Measurements from ENCODE around the gene ANO1. TPM values are rescaled to one million over a fixed set of nuclear protein-coding genes. Genes with fewer than 3 reads are reported as not detected.

The ANO1 gene
- total RNA-seq, 2 donors from 2014 or later = 34.6 to 43.9 TPM

DNA sequence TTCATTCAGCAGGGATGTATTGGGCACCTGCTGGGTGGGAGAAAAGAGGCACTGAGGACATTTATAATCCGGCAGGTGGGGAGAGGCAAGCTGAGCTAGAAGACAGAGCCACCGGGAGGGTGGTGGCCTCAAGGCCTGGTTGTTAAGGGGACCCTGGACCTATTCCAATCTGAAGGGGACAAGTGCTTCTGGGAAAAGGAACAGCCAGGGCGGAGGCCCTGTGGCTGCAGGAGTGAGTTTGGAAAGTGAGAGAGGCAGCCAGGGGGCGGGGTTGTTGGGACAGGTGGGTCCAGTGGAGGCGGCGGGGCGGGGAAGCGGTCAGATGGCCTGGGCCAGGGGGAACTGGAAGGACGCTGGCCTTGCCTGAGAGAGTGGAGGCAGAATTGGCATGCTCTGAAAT, 29.1 kb downstream of the ANO1 start:
- Histone ChIP-seq H3K4me1 (replicated peaks) (peaks cover 18% of the 10 kb centered on the region), H3K9me3 (no peaks in the 10 kb centered on the region), H3K4me3 (no peak overlapping the region), H3K27ac (peak overlapping the region in 1 of 2 donors; percentile 61), H3K36me3 (no peaks in the 10 kb centered on the region), H3K27me3 (replicated peaks; ENCODE audit: insufficient read depth) (no peaks in the 10 kb centered on the region)
- WGBS = 81% methylated on average over 9 of the region's 9 CpGs
- intact Hi-C loops (cut with DNase I) = no loop called here
- TF ChIP-seq, protein P1, sequence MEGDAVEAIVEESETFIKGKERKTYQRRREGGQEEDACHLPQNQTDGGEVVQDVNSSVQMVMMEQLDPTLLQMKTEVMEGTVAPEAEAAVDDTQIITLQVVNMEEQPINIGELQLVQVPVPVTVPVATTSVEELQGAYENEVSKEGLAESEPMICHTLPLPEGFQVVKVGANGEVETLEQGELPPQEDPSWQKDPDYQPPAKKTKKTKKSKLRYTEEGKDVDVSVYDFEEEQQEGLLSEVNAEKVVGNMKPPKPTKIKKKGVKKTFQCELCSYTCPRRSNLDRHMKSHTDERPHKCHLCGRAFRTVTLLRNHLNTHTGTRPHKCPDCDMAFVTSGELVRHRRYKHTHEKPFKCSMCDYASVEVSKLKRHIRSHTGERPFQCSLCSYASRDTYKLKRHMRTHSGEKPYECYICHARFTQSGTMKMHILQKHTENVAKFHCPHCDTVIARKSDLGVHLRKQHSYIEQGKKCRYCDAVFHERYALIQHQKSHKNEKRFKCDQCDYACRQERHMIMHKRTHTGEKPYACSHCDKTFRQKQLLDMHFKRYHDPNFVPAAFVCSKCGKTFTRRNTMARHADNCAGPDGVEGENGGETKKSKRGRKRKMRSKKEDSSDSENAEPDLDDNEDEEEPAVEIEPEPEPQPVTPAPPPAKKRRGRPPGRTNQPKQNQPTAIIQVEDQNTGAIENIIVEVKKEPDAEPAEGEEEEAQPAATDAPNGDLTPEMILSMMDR (IDR thresholded peaks at IDR 0.05) = no peak
- TF ChIP-seq POLR2A (IDR thresholded peaks at IDR 0.05) (no peak), POLR2AphosphoS5 (IDR thresholded peaks at IDR 0.05) (no peak)
- no peak for DNase-seq (ENCODE audit: low spot score)

DNA sequence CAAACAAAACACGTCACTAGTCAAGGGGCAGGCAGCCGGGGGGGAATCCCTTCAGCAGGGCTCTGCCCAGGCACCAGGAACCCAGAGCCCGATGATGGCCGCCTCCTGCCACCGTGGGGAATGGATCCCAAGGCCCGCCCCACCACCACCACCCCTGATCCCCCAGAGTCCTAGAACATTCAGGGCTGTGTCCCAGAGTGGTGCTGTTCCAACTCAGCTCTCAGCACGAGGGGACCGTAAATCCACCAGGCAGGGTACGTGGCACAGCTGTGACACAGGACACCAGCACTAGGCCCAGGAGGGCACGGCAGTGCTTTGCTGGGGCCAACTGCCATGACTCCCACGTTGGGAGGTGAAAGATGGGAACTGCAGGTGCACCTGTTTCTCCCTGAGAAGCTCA, 29.6 kb downstream of the ANO1 start:
- Histone ChIP-seq H3K36me3 (no peaks in the 10 kb centered on the region), H3K4me3 (no peak overlapping the region), H3K4me1 (replicated peaks) (peaks cover 18% of the 10 kb centered on the region), H3K27ac (peak overlapping the region in 1 of 2 donors; percentile 61), H3K9me3 (no peaks in the 10 kb centered on the region), H3K27me3 (replicated peaks; ENCODE audit: insufficient read depth) (no peaks in the 10 kb centered on the region)
- intact Hi-C loops (cut with DNase I) = no loop called here
- DNase-seq (ENCODE audit: low spot score) = no peak
- TF ChIP-seq POLR2AphosphoS5 (IDR thresholded peaks at IDR 0.05) (no peak), POLR2A (IDR thresholded peaks at IDR 0.05) (no peak)
- TF ChIP-seq, protein P1 (IDR thresholded peaks at IDR 0.05) = no peak
- WGBS = 66% methylated on average over 11 of the region's 11 CpGs

DNA sequence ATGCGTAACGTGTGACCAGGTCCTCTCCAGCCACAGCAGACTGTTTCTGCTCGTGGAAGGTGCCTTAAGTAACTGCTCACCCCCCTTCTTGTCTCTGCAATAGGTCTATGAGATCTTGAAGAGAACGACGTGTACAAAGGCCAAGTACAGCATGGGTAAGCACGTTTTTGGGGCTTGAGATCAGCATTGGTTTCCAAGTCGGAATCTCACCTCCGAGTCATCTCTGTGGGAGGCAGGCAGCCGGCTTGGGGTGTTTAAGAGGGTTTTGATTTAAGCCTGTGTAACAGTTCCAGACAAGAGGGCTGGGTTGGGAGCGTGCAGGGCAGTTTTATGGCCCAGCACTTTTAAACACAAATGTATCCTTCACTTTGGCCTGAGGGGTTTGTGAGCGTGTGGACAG, 30.1 kb downstream of the ANO1 start:
- intact Hi-C loops (cut with DNase I) = no loop called here
- TF ChIP-seq POLR2A (IDR thresholded peaks at IDR 0.05) (no peak), POLR2AphosphoS5 (IDR thresholded peaks at IDR 0.05) (peak; percentile 75)
- Histone ChIP-seq H3K9me3 (no peaks in the 10 kb centered on the region), H3K36me3 (no peaks in the 10 kb centered on the region), H3K27me3 (replicated peaks; ENCODE audit: insufficient read depth) (no peaks in the 10 kb centered on the region), H3K27ac (peak overlapping the region in 1 of 2 donors; percentile 61), H3K4me1 (replicated peaks) (peaks cover 16% of the 10 kb centered on the region), H3K4me3 (no peak overlapping the region)
- 45% methylated on average over 11 of the region's 11 CpGs for WGBS
- no peak for DNase-seq (ENCODE audit: low spot score)

DNA sequence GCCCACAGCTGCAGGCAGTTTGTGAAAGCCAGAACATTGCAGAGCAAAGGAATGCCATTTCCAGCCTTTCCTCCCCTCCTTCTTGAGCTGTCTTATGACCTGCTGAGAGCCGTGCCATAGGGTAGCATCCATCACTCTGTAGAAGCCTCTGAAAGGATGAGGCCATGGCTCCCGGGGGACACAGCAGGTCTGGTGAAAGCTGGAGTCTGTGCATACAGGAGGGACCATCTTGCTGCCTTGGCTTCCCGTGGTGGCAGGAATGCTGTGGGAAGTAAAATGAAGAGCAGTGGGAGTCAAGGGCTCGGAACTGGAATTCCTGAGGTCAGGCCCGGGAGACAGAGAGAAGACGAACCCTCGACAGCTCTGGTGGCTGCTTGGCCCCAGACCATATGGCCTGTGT, 30.9 kb downstream of the ANO1 start:
- Histone ChIP-seq H3K9me3 (no peaks in the 10 kb centered on the region), H3K36me3 (no peaks in the 10 kb centered on the region), H3K4me3 (no peak overlapping the region), H3K4me1 (replicated peaks) (peaks cover 11% of the 10 kb centered on the region), H3K27ac (no peak overlapping the region), H3K27me3 (replicated peaks; ENCODE audit: insufficient read depth) (no peaks in the 10 kb centered on the region)
- intact Hi-C loops (cut with DNase I) = no loop called here
- WGBS = 67% methylated on average over 7 of the region's 7 CpGs
- TF ChIP-seq POLR2AphosphoS5 (IDR thresholded peaks at IDR 0.05) (no peak), POLR2A (IDR thresholded peaks at IDR 0.05) (no peak)
- TF ChIP-seq, protein P1 (IDR thresholded peaks at IDR 0.05) = no peak
- no peak for DNase-seq (ENCODE audit: low spot score)

DNA sequence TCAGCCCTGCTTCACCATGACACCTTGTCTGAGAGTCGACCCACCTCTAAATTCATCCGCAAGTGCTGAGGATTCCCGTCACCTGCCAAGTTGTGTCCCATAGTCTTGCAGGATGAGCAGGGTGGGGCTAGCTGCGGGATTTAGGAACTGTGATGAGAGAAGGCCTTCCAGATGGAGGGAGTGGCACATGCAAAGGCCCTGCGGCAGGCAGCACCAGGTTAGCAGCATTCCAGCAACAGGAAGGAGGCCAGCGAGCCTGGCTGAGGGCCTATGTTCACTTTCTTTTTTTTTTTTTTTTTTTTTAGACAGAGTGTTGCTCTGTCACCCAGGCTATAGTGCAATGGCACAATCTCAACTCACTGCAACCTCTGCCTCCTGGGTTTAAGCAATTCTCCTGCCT, 31.8 kb downstream of the ANO1 start:
- TF ChIP-seq, protein P1 (IDR thresholded peaks at IDR 0.05) = no peak
- TF ChIP-seq POLR2A (IDR thresholded peaks at IDR 0.05) = no peak
- TF ChIP-seq POLR2AphosphoS5 (IDR thresholded peaks at IDR 0.05) = no peak
- H3K27ac ChIP-seq = no peak overlapping the region
- H3K9me3 ChIP-seq = no peaks in the 10 kb centered on the region
- 96% methylated on average over 6 of the region's 6 CpGs for WGBS
- no peaks in the 10 kb centered on the region for H3K36me3 ChIP-seq
- H3K27me3 ChIP-seq (replicated peaks; ENCODE audit: insufficient read depth) = no peaks in the 10 kb centered on the region
- no peak for DNase-seq (ENCODE audit: low spot score)
- H3K4me3 ChIP-seq = no peak overlapping the region
- H3K4me1 ChIP-seq (replicated peaks) = peaks cover 11% of the 10 kb centered on the region
- intact Hi-C loops (cut with DNase I) = no loop called here

Measured in prostate gland (tissue), 2 donors.